Activated CD4-positive, alpha-beta T cell treated with anti-CD3 and anti-CD28 coated beads, Interleukin-2, amount 10 ng/mL, durations not matched to agents 24 days and 14 days (primary cell): ENCODE measurements around the gene MTREX. TPM values are rescaled to one million over a fixed set of nuclear protein-coding genes. Genes with fewer than 3 reads are reported as not detected.

Experiments
- DNase-seq: peaks from one replicate; pipeline ENCODE4 v3.0.0; 2022
- H3K27ac Mint-ChIP-seq: one replicate; pipeline ENCODE4 v1.8.0; 2022; ENCODE audit warnings: mild to moderate bottlenecking, mixed read lengths
- H3K27me3 Mint-ChIP-seq: one replicate; pipeline ENCODE4 v1.8.0; 2022; ENCODE audit warnings: mixed read lengths
- H3K36me3 Mint-ChIP-seq: one replicate; pipeline ENCODE4 v1.8.0; 2022; ENCODE audit warnings: low read depth, mild to moderate bottlenecking, mixed read lengths
- H3K4me1 Mint-ChIP-seq: one replicate; pipeline ENCODE4 v1.8.0; 2021; ENCODE audit warnings: mixed read lengths
- H3K4me3 Mint-ChIP-seq: one replicate; pipeline ENCODE4 v1.8.0; 2022; ENCODE audit warnings: mild to moderate bottlenecking, moderate library complexity, mixed read lengths
- H3K9me3 Mint-ChIP-seq: one replicate; pipeline ENCODE4 v1.8.0; 2021; ENCODE audit warnings: mixed read lengths
- intact Hi-C: fragments of 100-400 bp; cut with micrococcal nuclease; formaldehyde crosslinking; loops from one replicate; pipeline ENCODE4 v1.15.1; 2023
- total RNA-seq: library from RNA; stranded (reverse); gene quantifications from 2 replicates; pipeline ENCODE4 v1.2.3, GENCODE V29; 2022

The MTREX gene
- total RNA-seq, 1 donor from 2014 or later, result 123 TPM

DNA sequence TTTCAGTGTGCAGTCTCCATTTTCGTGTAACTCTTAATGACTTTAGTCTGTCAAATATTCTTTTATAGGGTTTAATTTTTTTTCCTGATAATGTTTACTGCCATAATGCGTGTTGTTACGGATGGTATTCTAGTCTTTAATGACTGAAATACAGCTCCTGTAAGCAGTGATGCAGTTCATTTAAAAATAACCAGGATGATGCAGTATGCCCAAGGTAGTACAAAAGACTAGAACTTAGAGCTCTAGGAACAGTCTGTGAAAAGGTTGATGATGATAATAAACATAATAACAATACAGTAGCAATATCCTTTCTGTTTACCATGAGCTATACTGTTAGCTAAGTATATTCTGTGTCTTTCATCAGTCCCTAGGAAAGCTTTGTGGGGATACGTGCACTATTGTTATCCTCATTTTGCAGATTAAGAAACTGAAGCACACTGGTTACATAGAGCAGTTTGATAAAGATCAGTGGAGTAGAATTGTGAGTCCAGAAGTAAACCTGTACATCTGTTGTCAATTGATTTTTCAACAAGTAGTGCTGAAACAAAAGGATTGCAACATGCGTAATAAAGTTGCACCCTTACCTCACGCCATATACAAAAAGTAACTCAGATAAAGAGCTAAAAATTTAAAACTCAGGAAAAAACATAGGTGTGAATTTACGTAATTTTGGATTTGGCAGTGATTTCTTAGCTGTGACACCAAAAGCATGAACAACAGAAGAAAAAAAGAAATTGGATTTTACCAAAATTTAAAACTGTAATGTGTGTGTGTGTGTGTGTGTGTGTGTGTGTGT lies 64.5 kb downstream of the MTREX start:
- intact Hi-C loops, result no loop called here
- Mint-ChIP-seq H3K4me3 (no peak overlapping the region), H3K27me3 (no peaks in the 10 kb centered on the region), H3K4me1 (no peaks in the 10 kb centered on the region), H3K27ac (no peak overlapping the region), H3K36me3 (peaks cover 62% of the 10 kb centered on the region), H3K9me3 (peaks cover 6% of the 10 kb centered on the region)
- DNase-seq, result no peak

DNA sequence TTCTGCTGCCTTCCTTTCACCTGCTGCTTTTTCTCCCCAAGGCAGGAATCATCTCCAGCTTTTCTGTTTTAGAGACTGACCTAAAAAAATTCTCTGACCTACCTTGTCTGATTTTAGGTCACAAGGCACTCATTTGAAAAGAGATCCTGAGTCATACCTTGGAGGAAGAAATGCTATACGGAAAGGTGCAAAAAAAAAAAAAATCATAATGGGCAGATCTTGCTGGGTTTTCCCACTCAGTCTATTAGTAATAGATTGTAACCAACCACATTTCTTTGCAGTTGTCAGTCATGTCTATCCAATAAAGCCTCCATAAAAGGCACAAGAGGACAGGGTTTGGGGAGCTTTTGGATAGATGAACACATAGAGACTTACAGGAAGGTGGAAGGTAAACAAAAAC lies 70.0 kb downstream of the MTREX start:
- H3K27me3 Mint-ChIP-seq, result no peaks in the 10 kb centered on the region
- H3K36me3 Mint-ChIP-seq, result peaks cover 68% of the 10 kb centered on the region
- no peak for DNase-seq
- no peak overlapping the region for H3K27ac Mint-ChIP-seq
- H3K4me1 Mint-ChIP-seq, result peaks cover 4% of the 10 kb centered on the region
- no peaks in the 10 kb centered on the region for H3K9me3 Mint-ChIP-seq
- H3K4me3 Mint-ChIP-seq, result no peak overlapping the region
- intact Hi-C loops, result no loop called here

DNA sequence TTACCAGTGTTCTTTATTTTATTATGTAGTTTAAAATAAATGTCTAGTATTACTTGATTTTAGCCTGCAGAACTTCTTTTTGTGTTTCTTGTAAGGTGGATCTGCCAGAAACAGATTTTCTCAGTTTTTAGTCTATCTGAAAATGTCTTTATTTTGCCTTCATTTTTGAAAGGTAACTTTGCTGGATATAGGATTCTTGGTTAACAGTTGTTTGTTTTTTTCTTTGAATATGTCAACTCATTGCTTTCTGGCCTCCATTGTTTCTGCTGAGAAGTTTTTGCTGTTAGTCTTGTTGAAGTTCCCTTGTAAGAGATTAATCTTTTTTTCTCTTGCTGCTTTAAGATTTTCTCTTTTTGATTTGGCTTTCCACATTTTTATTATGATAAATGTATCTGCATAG lies 75.5 kb downstream of the MTREX start:
- Mint-ChIP-seq H3K4me1 (peaks cover 15% of the 10 kb centered on the region), H3K4me3 (no peak overlapping the region), H3K36me3 (peaks cover 70% of the 10 kb centered on the region), H3K9me3 (peaks cover 9% of the 10 kb centered on the region), H3K27me3 (no peaks in the 10 kb centered on the region), H3K27ac (no peak overlapping the region)
- intact Hi-C loops, result no loop called here
- no peak for DNase-seq

DNA sequence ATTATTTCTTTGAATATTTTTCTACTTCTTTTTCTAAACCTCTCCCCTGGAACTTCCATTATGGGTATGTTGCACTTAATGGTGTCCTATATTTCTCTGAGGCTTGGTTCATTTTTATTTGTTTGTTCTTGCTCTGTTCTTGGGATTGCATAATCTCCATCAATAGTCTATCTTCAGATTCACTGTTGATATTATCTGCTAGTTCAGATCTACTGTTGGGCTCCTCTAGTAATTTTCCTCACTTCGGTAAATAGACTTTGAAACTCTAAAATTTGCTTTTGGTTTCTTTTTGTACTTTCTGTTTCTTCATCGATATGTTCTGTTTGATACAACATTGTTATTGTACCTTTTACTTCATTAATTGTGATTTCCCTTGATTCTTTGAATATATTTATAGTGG lies 76.3 kb downstream of the MTREX start:
- no peak for DNase-seq
- peaks cover 15% of the 10 kb centered on the region for H3K4me1 Mint-ChIP-seq
- no peak overlapping the region for H3K4me3 Mint-ChIP-seq
- H3K9me3 Mint-ChIP-seq, result peaks cover 9% of the 10 kb centered on the region
- H3K27me3 Mint-ChIP-seq, result no peaks in the 10 kb centered on the region
- intact Hi-C loops, result no loop called here
- H3K27ac Mint-ChIP-seq, result peak overlapping the region; percentile 18
- peaks cover 73% of the 10 kb centered on the region for H3K36me3 Mint-ChIP-seq

DNA sequence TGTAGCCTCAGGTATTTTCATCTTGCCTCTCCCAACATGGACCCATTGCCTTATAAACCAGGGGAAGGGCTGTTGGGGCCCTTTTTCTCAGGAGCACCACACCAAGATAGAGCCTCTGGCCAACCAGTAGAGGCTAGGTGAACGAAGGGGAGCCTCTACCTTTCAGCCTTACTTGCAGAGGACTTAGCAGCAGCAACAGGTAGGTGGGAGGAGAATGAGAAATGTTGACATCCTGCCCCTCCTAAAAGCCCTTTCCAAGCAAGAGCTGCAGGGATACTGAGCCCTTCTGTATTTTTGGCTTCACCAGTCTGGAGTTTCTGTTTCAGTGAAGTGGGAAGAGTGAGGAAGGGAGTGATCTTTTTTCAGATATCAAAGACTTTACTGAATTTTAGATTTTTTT lies 77.4 kb downstream of the MTREX start:
- no peak for DNase-seq
- Mint-ChIP-seq H3K27ac (no peak overlapping the region), H3K4me3 (no peak overlapping the region), H3K4me1 (peaks cover 18% of the 10 kb centered on the region), H3K36me3 (peaks cover 70% of the 10 kb centered on the region), H3K27me3 (no peaks in the 10 kb centered on the region), H3K9me3 (peaks cover 9% of the 10 kb centered on the region)
- intact Hi-C loops, result no loop called here

DNA sequence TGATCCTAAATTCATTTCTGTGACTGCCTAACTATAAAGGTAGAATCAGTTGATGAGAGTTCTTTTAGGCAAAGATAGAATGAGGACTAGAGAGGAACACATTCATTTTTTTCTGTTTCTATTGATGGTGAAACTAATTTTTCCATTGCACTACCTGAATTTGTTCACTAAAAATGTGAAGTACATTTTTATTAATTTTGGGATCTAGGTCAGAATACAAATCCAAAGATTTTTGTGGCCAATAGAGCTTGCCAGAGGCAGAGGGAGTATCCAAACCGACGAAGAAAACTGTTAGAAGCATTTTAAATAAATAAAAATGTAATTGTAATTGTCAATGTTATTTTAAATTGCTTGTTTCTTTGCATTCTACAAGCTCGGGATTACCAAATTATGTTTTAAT lies 78.1 kb downstream of the MTREX start:
- no peak for DNase-seq
- peaks cover 18% of the 10 kb centered on the region for H3K4me1 Mint-ChIP-seq
- no peak overlapping the region for H3K27ac Mint-ChIP-seq
- peaks cover 69% of the 10 kb centered on the region for H3K36me3 Mint-ChIP-seq
- intact Hi-C loops, result no loop called here
- no peak overlapping the region for H3K4me3 Mint-ChIP-seq
- H3K9me3 Mint-ChIP-seq, result peaks cover 9% of the 10 kb centered on the region
- H3K27me3 Mint-ChIP-seq, result no peaks in the 10 kb centered on the region

DNA sequence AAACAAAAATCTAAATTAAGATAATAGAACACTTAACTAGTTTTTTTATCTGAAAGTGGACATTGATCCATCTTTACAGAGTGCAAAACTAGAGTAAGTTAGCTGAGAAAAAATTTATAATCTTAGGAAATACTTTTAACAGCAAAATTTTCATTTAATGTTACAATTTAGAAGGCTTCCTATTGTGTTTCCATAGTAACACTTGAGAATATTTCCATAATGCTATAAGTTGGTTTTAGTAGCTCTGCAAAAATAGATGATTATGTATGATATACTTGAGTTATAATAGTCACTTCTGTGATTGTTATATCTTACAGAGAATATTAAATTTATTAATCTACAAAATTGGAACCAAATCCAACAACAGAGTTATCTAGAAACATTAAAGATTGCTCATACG lies 78.6 kb downstream of the MTREX start:
- H3K4me3 Mint-ChIP-seq, result no peak overlapping the region
- DNase-seq, result no peak
- H3K9me3 Mint-ChIP-seq, result peaks cover 9% of the 10 kb centered on the region
- H3K27ac Mint-ChIP-seq, result no peak overlapping the region
- intact Hi-C loops, result no loop called here
- peaks cover 18% of the 10 kb centered on the region for H3K4me1 Mint-ChIP-seq
- H3K36me3 Mint-ChIP-seq, result peaks cover 70% of the 10 kb centered on the region
- H3K27me3 Mint-ChIP-seq, result no peaks in the 10 kb centered on the region

DNA sequence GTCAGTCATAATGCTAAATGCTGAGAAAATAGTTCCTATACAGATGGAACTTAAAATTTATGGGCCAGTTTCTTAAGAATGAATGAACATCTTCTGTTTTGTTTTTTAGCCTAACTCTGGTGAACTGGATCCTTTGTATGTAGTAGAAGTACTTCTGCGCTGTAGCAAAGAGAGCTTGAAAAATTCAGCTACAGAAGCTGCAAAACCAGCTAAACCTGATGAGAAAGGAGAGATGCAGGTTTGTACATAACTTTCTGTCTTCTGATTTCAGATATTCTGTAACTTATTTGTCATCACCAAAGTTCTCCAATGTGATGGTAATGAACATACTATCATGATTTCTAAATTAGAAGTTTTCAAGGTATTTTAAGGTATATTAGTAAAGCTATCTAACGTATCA lies 80.1 kb downstream of the MTREX start:
- intact Hi-C loops, result no loop called here
- H3K36me3 Mint-ChIP-seq, result peaks cover 70% of the 10 kb centered on the region
- H3K27ac Mint-ChIP-seq, result no peak overlapping the region
- no peak for DNase-seq
- no peak overlapping the region for H3K4me3 Mint-ChIP-seq
- H3K4me1 Mint-ChIP-seq, result peaks cover 18% of the 10 kb centered on the region
- no peaks in the 10 kb centered on the region for H3K27me3 Mint-ChIP-seq
- peaks cover 12% of the 10 kb centered on the region for H3K9me3 Mint-ChIP-seq

DNA sequence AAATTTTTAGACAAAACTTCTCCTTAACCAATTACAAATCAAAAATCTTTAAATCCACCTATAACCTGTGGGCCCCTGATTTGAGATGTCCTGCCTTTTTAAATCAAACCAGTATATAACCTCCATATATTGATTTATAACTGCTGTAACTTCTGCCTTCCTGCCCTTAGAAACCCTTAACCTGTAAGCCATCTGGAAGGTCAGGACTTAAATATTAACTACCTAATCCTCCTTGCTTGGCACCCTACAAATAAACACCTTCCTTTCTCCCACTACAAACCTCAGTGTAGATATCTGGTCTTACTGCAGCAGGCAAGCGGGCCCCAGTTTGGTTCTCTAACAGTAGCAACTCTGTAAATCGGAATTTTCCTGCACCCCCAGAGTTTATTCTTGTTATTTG lies 83.9 kb downstream of the MTREX start:
- Mint-ChIP-seq H3K36me3 (peaks cover 64% of the 10 kb centered on the region), H3K4me1 (peaks cover 4% of the 10 kb centered on the region), H3K27me3 (no peaks in the 10 kb centered on the region), H3K9me3 (peaks cover 3% of the 10 kb centered on the region), H3K4me3 (no peak overlapping the region), H3K27ac (no peak overlapping the region)
- intact Hi-C loops, result loop anchor here (10.0 kb wide), 1 partner anchor 47 kb away; no protein-coding TSS in a partner anchor
- no peak for DNase-seq

DNA sequence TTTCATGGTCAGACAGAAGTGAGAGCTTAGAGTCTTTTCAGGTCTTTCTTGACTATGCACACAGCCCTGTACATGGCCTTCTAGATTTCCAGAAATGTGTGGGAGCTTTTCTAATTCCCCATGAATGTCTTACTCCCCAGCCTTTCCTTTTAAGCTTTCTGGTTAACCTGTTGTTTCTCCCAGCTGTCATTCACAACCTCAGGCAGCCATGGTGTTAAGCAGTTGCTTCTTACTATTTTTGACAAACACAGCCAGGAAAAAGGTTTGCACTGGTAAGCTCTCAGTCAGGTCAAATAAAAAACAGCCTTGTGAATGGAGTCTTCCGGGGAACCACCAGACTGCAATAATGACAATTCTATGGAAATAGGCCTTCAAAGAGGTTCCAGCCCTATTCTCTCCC lies 84.9 kb downstream of the MTREX start:
- intact Hi-C loops, result loop anchor here (10.0 kb wide), 1 partner anchor 48 kb away; no protein-coding TSS in a partner anchor
- no peaks in the 10 kb centered on the region for H3K27me3 Mint-ChIP-seq
- no peak for DNase-seq
- peaks cover 4% of the 10 kb centered on the region for H3K4me1 Mint-ChIP-seq
- no peak overlapping the region for H3K4me3 Mint-ChIP-seq
- H3K36me3 Mint-ChIP-seq, result peaks cover 66% of the 10 kb centered on the region
- peaks cover 3% of the 10 kb centered on the region for H3K9me3 Mint-ChIP-seq
- no peak overlapping the region for H3K27ac Mint-ChIP-seq

DNA sequence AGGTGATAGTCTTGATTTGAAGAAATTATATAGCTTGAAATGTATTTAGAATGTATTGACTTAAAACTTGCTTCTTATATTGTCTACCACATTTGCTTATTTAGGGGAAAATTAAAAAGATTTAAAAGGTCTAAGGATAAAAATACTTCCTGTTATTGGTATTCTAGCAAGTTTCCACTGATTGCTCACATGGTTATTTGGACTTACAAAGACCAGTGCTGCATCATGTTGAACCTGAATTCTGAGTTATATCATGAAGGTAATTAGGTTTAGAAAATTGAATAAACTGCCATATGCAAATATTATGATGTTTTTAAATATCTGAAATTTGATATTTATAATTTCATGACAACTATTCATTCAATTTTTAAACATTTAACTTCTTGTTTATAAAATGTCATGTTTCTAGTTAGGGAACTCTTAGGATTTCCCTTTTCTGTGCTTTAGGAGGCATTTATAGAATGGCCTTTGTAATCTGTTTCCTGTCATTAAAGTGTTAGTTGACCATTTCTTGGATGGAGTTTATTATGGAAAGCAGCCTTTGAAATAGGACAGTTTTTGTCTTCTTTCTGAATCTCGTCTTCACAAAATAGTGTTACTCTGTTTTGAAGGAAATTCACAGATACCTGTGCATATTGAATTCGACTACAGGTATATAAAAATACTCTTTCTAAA lies 85.8 kb downstream of the MTREX start:
- peaks cover 3% of the 10 kb centered on the region for H3K9me3 Mint-ChIP-seq
- peaks cover 62% of the 10 kb centered on the region for H3K36me3 Mint-ChIP-seq
- intact Hi-C loops, result loop anchor here (10.0 kb wide), 1 partner anchor 49 kb away; no protein-coding TSS in a partner anchor
- no peak for DNase-seq
- no peak overlapping the region for H3K27ac Mint-ChIP-seq
- no peaks in the 10 kb centered on the region for H3K27me3 Mint-ChIP-seq
- H3K4me1 Mint-ChIP-seq, result peaks cover 4% of the 10 kb centered on the region
- no peak overlapping the region for H3K4me3 Mint-ChIP-seq

DNA sequence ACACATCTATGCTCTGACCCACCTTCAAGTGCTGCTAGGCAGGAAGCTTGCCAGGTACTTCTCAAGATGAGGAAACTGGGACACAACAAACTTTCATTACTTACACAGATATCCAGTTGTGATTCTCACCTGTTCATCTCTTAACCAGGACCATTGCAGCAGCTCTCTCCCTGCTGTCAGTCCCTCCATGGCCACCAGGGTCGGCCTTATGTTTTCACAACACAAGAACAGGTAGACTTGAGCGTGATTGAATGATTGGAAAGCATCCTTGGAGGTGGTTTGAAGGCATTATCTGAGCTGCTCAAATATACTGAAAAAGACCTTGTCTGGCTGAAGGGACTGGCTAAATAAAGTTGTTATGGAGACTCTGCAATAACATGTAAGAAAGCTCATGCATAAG lies 94.4 kb downstream of the MTREX start:
- Mint-ChIP-seq H3K4me1 (no peaks in the 10 kb centered on the region), H3K4me3 (no peak overlapping the region), H3K27ac (no peak overlapping the region), H3K9me3 (no peaks in the 10 kb centered on the region), H3K27me3 (no peaks in the 10 kb centered on the region), H3K36me3 (peaks cover 26% of the 10 kb centered on the region)
- no peak for DNase-seq
- intact Hi-C loops, result no loop called here

DNA sequence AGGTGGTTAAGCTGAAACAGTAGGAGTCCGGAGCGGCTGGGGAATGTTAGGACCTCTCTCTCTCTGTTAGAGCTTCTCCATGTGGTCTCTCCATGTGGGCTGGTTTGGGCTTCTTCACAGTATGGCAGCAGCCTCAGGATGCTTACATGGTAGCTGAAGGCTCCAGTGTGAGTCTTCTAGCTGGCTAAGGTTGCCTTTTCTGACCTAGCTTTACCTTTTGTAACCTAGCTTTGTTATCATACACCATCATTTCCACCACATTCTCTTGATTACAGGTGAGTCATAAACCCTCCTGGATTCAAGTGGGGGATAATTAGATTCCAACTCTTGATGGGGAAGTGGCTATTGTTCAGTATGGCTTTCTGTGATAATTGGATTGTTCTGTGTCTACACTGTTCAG lies 98.5 kb downstream of the MTREX start:
- Mint-ChIP-seq H3K27me3 (no peaks in the 10 kb centered on the region), H3K36me3 (peaks cover 32% of the 10 kb centered on the region), H3K9me3 (no peaks in the 10 kb centered on the region), H3K4me3 (no peak overlapping the region), H3K27ac (no peak overlapping the region), H3K4me1 (peaks cover 3% of the 10 kb centered on the region)
- no peak for DNase-seq
- intact Hi-C loops, result loop anchor here (2.0 kb wide), 1 partner anchor 287 kb away; no protein-coding TSS in a partner anchor

DNA sequence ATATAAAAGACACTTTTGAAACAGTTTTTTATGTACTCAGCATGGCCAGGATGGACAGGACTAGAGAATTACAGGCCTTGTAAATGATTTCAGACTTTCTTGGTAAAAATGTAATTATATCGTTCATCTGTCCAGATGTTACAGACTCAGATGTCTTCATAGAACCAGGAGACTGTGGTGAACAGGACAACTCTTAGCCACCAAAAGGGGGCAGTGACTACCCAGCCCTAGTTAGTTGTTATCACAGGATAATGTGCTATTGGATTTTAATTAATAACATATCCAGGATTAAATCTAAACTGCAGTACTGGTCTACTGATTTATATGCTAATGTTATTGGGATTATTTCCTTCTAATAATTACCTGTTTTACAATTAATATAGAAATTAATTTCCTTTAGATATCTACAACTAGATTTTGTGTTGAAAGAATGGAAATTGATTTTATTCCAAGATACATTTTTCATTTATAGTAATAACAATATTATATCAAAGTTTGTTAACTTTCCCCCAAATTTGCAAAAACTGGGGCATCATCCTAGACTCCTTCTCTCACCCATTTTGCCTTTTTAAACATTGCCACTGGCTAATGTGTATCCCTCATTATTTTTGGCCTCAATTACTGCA lies 99.4 kb downstream of the MTREX start:
- Mint-ChIP-seq H3K27ac (no peak overlapping the region), H3K9me3 (no peaks in the 10 kb centered on the region), H3K36me3 (peaks cover 27% of the 10 kb centered on the region), H3K27me3 (no peaks in the 10 kb centered on the region), H3K4me1 (peaks cover 6% of the 10 kb centered on the region), H3K4me3 (no peak overlapping the region)
- DNase-seq, result peak; percentile 65
- intact Hi-C loops, result loop anchor here (2.0 kb wide), 1 partner anchor 286 kb away; no protein-coding TSS in a partner anchor
